ENCODE results near the gene CRYGN. TPM values are rescaled to one million over a fixed set of nuclear protein-coding genes. Genes with fewer than 3 reads are reported as not detected.
A peak's percentile ranks its signal among the peaks of the same experiment; 100 is the strongest.

The CRYGN gene
- total RNA-seq, 1 donor from 2014 or later, result not detected

DNA sequence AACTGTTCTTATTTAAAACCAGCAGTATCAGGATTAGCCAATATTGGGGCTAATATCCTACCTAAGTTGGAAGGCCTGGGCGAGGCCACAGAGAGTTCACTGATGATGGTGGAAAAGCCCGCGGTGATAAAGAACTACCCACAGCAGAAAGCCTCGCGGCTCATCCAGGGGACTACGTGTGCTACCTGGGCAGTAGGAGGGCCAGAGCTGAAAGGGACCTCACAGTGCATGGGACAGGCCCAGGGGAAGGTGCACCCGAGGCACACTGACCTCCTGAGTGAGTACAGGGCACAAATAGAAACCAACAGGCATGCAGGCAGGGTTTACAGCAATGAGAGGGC, 31.5 kb downstream of the CRYGN start:
- TF ChIP-seq, protein P1, sequence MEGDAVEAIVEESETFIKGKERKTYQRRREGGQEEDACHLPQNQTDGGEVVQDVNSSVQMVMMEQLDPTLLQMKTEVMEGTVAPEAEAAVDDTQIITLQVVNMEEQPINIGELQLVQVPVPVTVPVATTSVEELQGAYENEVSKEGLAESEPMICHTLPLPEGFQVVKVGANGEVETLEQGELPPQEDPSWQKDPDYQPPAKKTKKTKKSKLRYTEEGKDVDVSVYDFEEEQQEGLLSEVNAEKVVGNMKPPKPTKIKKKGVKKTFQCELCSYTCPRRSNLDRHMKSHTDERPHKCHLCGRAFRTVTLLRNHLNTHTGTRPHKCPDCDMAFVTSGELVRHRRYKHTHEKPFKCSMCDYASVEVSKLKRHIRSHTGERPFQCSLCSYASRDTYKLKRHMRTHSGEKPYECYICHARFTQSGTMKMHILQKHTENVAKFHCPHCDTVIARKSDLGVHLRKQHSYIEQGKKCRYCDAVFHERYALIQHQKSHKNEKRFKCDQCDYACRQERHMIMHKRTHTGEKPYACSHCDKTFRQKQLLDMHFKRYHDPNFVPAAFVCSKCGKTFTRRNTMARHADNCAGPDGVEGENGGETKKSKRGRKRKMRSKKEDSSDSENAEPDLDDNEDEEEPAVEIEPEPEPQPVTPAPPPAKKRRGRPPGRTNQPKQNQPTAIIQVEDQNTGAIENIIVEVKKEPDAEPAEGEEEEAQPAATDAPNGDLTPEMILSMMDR (IDR thresholded peaks at IDR 0.05), result no peak
- Histone ChIP-seq H3K4me3 (peak overlapping the region; percentile 45), H3K4me1 (peaks cover 18% of the 10 kb centered on the region), H3K27me3 (peaks cover 26% of the 10 kb centered on the region), H3K36me3 (no peaks in the 10 kb centered on the region), H3K9me3 (no peaks in the 10 kb centered on the region), H3K27ac (peak overlapping the region; percentile 58)
- no peak for ATAC-seq
- DNase-seq, result peak; percentile 61
- intact Hi-C loops (cut with DNase I), result no loop called here

DNA sequence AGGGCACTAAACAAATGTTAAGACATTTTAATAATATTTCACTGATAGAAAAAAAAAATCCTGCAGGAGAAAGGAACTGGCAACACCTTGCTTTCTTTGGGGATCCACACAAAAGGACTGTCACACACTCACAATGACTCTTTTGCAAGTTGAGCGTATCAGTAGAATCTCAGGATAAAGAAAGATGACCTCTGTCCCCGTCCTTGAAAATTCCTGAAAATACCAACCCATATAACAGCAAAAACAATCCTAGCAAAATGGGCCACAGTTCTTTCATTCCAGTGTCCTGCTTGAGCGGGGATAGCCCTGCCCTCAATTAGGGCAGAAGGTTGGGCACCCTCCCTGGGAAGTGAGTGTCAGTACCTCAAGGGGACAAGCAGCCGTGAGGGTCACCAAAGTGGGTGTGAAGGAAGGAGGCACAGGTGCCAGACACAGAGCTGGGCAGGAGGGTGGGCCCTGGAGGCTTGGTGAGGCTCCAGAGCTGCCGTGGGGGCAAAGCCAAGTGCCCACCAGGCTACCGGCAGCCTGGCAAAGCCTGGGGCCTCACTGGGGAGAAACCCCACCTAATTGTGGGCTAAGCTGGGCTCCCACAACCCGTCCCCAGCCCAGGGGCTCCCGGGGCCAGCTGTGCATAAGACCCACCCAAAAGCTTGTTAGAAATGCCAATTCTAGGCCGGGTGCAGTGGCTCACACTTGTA, 32.9 kb downstream of the CRYGN start:
- intact Hi-C loops (cut with DNase I), result no loop called here
- TF ChIP-seq, protein P1 (IDR thresholded peaks at IDR 0.05), result no peak
- Histone ChIP-seq H3K9me3 (no peaks in the 10 kb centered on the region), H3K27me3 (peaks cover 26% of the 10 kb centered on the region), H3K4me3 (no peak overlapping the region), H3K4me1 (peaks cover 18% of the 10 kb centered on the region), H3K27ac (no peak overlapping the region), H3K36me3 (no peaks in the 10 kb centered on the region)
- ATAC-seq (no peak), DNase-seq (no peak)

DNA sequence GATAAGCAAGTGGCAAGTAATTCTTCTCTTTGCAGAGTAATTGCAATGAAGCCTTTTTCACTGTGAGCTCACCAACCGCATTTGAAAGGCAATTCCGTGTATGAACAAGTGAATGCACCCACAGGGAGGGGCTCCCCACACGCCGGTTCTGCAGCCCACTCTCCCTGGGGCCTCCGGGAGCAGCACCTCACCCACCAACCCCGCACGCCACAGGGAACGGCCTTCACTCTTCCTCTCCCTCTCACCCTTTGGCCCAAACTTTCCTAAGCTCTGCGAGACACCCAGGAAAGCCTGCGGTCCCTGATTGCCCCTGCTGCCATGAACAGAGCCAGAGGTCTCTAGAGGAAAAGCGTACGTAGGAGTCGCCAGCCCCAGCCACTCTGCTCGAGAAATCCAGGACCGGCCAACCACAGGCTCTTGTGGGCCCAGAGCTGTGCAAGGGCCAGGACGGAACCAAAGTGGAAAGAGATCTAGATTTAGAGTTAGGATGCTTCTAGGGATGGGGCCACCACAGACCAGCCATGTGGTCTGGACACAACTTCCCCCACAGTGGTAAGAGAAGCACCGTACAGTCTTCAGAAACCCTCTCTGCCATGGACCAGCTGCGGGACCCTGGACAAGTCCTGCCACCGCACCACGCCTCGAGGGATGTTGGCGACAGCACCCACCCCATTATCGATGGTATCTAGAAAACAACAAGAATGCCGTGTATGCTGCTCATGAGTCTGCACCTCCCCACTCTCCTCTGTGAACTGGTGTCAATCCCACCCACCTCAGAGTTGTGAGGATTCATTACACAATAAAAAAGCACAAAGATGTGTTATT, 33.7 kb downstream of the CRYGN start:
- intact Hi-C loops (cut with DNase I), result no loop called here
- ATAC-seq (no peak), DNase-seq (no peak)
- no peak overlapping the region for H3K27ac ChIP-seq
- no peaks in the 10 kb centered on the region for H3K9me3 ChIP-seq
- TF ChIP-seq, protein P1 (IDR thresholded peaks at IDR 0.05), result no peak
- no peak overlapping the region for H3K4me3 ChIP-seq
- H3K4me1 ChIP-seq, result peaks cover 18% of the 10 kb centered on the region
- H3K27me3 ChIP-seq, result peaks cover 22% of the 10 kb centered on the region
- H3K36me3 ChIP-seq, result no peaks in the 10 kb centered on the region

DNA sequence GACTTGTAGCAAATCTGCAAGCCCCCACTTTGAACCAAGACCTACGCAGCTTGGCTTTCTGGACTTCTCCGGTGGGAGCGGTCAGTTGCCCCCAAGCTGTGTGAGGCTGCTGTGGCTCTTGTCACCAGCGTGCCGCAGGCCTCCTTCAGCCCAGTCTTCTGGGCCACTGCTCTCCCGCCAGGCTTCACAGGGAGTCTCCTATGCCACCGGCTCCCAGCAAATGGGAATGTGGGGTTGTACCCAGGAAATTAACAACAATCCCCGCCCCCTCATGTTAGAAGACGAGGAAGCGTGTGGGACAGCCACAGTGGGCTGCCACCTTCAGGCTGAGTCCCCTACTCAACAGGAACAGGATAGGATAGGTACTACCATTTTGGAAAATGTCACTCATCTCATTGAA, 34.4 kb downstream of the CRYGN start:
- no peak for ATAC-seq
- Histone ChIP-seq H3K4me3 (no peak overlapping the region), H3K9me3 (no peaks in the 10 kb centered on the region), H3K36me3 (no peaks in the 10 kb centered on the region), H3K27ac (no peak overlapping the region), H3K4me1 (peaks cover 18% of the 10 kb centered on the region), H3K27me3 (peaks cover 16% of the 10 kb centered on the region)
- DNase-seq, result no peak
- intact Hi-C loops (cut with DNase I), result no loop called here
- TF ChIP-seq, protein P1 (IDR thresholded peaks at IDR 0.05), result no peak

DNA sequence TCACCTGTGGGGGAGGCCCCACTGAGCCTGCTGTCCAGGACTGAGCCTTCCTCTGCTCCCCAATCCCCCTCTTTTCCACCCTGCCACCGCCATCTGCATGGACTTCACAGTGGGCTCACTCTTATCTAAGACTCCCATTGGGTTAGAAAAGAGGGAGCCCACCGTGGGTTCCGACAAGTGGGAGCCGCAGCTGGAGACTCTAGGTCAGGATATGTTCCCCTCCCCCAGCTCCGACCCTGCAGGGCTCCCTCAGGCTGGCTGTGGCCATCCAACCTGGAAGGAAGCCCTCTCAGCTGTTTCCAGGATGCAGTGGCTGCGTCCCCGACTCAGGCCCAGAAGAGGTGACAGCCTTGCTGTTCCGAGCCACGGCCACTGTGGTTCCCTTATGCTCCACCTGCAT, 34.9 kb downstream of the CRYGN start:
- peaks cover 10% of the 10 kb centered on the region for H3K27me3 ChIP-seq
- no peaks in the 10 kb centered on the region for H3K36me3 ChIP-seq
- H3K4me3 ChIP-seq, result no peak overlapping the region
- no peak for ATAC-seq
- TF ChIP-seq, protein P1 (IDR thresholded peaks at IDR 0.05), result no peak
- DNase-seq, result no peak
- peaks cover 13% of the 10 kb centered on the region for H3K4me1 ChIP-seq
- no peak overlapping the region for H3K27ac ChIP-seq
- no peaks in the 10 kb centered on the region for H3K9me3 ChIP-seq
- intact Hi-C loops (cut with DNase I), result no loop called here

Measured in upper lobe of right lung (tissue), 1 donor.